IMR-90 (cell line): ENCODE data around the gene CD93. TPM values are rescaled to one million over a fixed set of nuclear protein-coding genes. Genes with fewer than 3 reads are reported as not detected.

Experiments
- ATAC-seq: fragments of 200-7000 bp; cut with Tn5 transposase; 2 replicates; pipeline ENCODE4 v1.9.1; 2020; ENCODE audit warnings: low read depth, mild to moderate bottlenecking, moderate library complexity
- BruUV-seq: library from RNA; stranded (reverse); fragments of 400-500 nt; replicated peaks from 2 replicates; lab custom pipeline; 2021; lab: Mats Ljungman, UMichigan
- CTCF ChIA-PET: fragments of 300-600 bp; formaldehyde crosslinking; extraction: SDS; loops from one replicate; lab custom pipeline; 2021; ENCODE audit warnings: antibody characterized with exemption; lab: Yijun Ruan, JAX
- POLR2A ChIA-PET: fragments of 300-600 bp; sonication (Branson Sonifier 250); formaldehyde crosslinking; loops from one replicate; lab custom pipeline; 2022; ENCODE audit warnings: antibody characterized with exemption; ENCODE audit not compliant: unreplicated experiment; lab: Charles Lee
- DNase-seq: peaks from one replicate; pipeline ENCODE4 v3.0.0; 2013
- H2AFZ ChIP-seq: replicated peaks from 2 replicates; pipeline ENCODE3; 2013; ENCODE audit warnings: low read length, mild to moderate bottlenecking; ENCODE audit not compliant: poor library complexity
- H2AK5ac ChIP-seq: 2 replicates; pipeline ENCODE4 v1.6.1; 2013; ENCODE audit warnings: low read depth, low read length, inconsistent platforms
- H2AK9ac ChIP-seq: replicated peaks from 2 replicates; pipeline ENCODE3; 2013; ENCODE audit warnings: mild to moderate bottlenecking, low read depth, low read length, moderate library complexity; ENCODE audit not compliant: poor library complexity
- H2BK120ac ChIP-seq: 2 replicates; pipeline ENCODE4 v1.6.1; 2013; ENCODE audit warnings: low read depth, low read length, inconsistent platforms
- H2BK15ac ChIP-seq: 3 replicates; pipeline ENCODE4 v1.6.1; 2013; ENCODE audit warnings: low read depth, low read length, inconsistent platforms
- H2BK20ac ChIP-seq: 2 replicates; pipeline ENCODE4 v1.6.1; 2013; ENCODE audit warnings: low read depth, mild to moderate bottlenecking, inconsistent platforms, low read length, moderate library complexity
- H2BK5ac ChIP-seq: 2 replicates; pipeline ENCODE4 v1.6.1; 2013; ENCODE audit warnings: mild to moderate bottlenecking, low read depth, low read length, inconsistent platforms; ENCODE audit not compliant: poor library complexity, severe bottlenecking
- H3K14ac ChIP-seq: replicated peaks from 2 replicates; pipeline ENCODE4 v1.6.1; 2013; ENCODE audit warnings: low read depth, low read length, inconsistent platforms
- H3K18ac ChIP-seq: 2 replicates; pipeline ENCODE4 v1.6.1; 2013; ENCODE audit warnings: low read depth, low read length, control low read depth
- H3K23ac ChIP-seq: 2 replicates; pipeline ENCODE4 v1.6.1; 2013; ENCODE audit warnings: low read depth, low read length, inconsistent platforms
- H3K27ac ChIP-seq: 2 replicates; pipeline ENCODE4 v1.5.1; 2013; ENCODE audit warnings: mild to moderate bottlenecking, control low read depth, low read length; ENCODE audit not compliant: insufficient read depth
- H3K27me3 ChIP-seq: 2 replicates; pipeline ENCODE4 v1.6.1; 2013; ENCODE audit warnings: low read length; ENCODE audit not compliant: control insufficient read depth, insufficient read depth
- H3K36me3 ChIP-seq: 2 replicates; pipeline ENCODE4 v1.6.1; 2013; ENCODE audit warnings: low read length, mixed read lengths; ENCODE audit not compliant: control insufficient read depth, insufficient read depth
- H3K4ac ChIP-seq: 2 replicates; pipeline ENCODE4 v1.6.1; 2013; ENCODE audit warnings: low read depth, low read length, inconsistent platforms
- H3K4me1 ChIP-seq: 2 replicates; pipeline ENCODE4 v1.6.1; 2013; ENCODE audit warnings: low read length, mixed read lengths; ENCODE audit not compliant: control insufficient read depth, insufficient read depth
- H3K4me2 ChIP-seq: 2 replicates; pipeline ENCODE4 v1.6.1; 2013; ENCODE audit warnings: low read depth, mild to moderate bottlenecking, control low read depth, low read length, moderate library complexity
- H3K4me3 ChIP-seq: 2 replicates; pipeline ENCODE4 v1.5.1; 2013; ENCODE audit warnings: low read depth, mild to moderate bottlenecking, control low read depth, low read length, moderate library complexity; ENCODE audit not compliant: insufficient read depth
- H3K56ac ChIP-seq: 2 replicates; pipeline ENCODE4 v1.6.1; 2013; ENCODE audit warnings: low read length, inconsistent platforms; ENCODE audit not compliant: insufficient read depth; ENCODE audit errors: extremely low read depth
- H3K79me1 ChIP-seq, 2 experiments: 2 replicates each; pipeline ENCODE4 v1.6.1; 2013; ENCODE audit warnings: low read length in 2 of 2, inconsistent platforms in 1 of 2, low read depth in 1 of 2
- H3K9ac ChIP-seq: 2 replicates; pipeline ENCODE4 v1.6.1; 2013; ENCODE audit warnings: low read depth, low read length, control low read depth
- H3K9me1 ChIP-seq: 2 replicates; pipeline ENCODE4 v1.6.1; 2013; ENCODE audit warnings: low read length, inconsistent platforms; ENCODE audit not compliant: insufficient read depth
- H3K9me3 ChIP-seq: 2 replicates; pipeline ENCODE4 v1.6.1; 2013; ENCODE audit warnings: low read length; ENCODE audit not compliant: control insufficient read depth, insufficient read depth
- H4K20me1 ChIP-seq: 2 replicates; pipeline ENCODE4 v1.6.1; 2013; ENCODE audit warnings: low read length, inconsistent platforms; ENCODE audit not compliant: insufficient read depth
- H4K5ac ChIP-seq: 2 replicates; pipeline ENCODE4 v1.6.1; 2013; ENCODE audit warnings: mild to moderate bottlenecking, low read depth, low read length, control low read depth
- H4K8ac ChIP-seq, 2 experiments: 2 replicates each; pipeline ENCODE4 v1.6.1; 2013; ENCODE audit warnings: low read depth in 2 of 2, low read length in 2 of 2, control low read depth in 1 of 2, inconsistent platforms in 1 of 2
- H4K91ac ChIP-seq: 2 replicates; pipeline ENCODE4 v1.6.1; 2013; ENCODE audit warnings: low read depth, low read length, inconsistent platforms; ENCODE audit not compliant: insufficient read depth
- FOS ChIP-seq: fragments of 150-350 bp; IDR thresholded peaks from 2 replicates; pipeline ENCODE4 v1.6.1; 2016; ENCODE audit warnings: low read depth, low read length
- MAZ ChIP-seq: IDR thresholded peaks from 2 replicates; pipeline ENCODE4 v1.6.1; 2012; ENCODE audit warnings: low read depth, mild to moderate bottlenecking, low read length, improper control_type of control experiment, moderate library complexity, borderline replicate concordance
- RAD21 ChIP-seq: IDR thresholded peaks from 2 replicates; pipeline ENCODE4 v1.6.1; 2012; ENCODE audit warnings: low read length, improper control_type of control experiment
- RCOR1 ChIP-seq: IDR thresholded peaks from 2 replicates; pipeline ENCODE4 v1.6.1; 2012; ENCODE audit warnings: mild to moderate bottlenecking, low read length, improper control_type of control experiment; ENCODE audit not compliant: insufficient replicate concordance
- WGBS, 2 experiments: methylation state at CpG; one replicate each; pipeline versions ENCODE4 v1.1.5 to v1.1.7; 2013; ENCODE audit warnings: missing lambda C conversion rate in 2 of 2; ENCODE audit not compliant: insufficient read length in 1 of 2; ENCODE audit errors: extremely low coverage in 2 of 2; 5-methylcytosine and 5-hydroxymethylcytosine counted together
- dilution Hi-C: fragments of 300-500 bp; cut with HindIII; formaldehyde crosslinking; loops from one replicate; pipeline ENCODE4 v1.14.3; 2018; ENCODE audit warnings: low sequenced_read_pairs; ENCODE audit not compliant: unreplicated experiment
- in situ Hi-C: fragments of 300-500 bp; cut with MboI; formaldehyde crosslinking; loops from 3 replicates; pipeline ENCODE4 v1.14.3; 2019; ENCODE audit warnings: low sequenced_read_pairs, inconsistent platforms, mixed read lengths
- intact Hi-C: fragments of 100-400 bp; cut with micrococcal nuclease; formaldehyde crosslinking; loops from 2 replicates; pipeline ENCODE4 v1.10.0; 2022
- polyA plus RNA-seq, 3 experiments: library from polyadenylated mRNA; depleted of rRNA; stranded (reverse); fragments of >200 nt; gene quantifications; 2 replicates each; pipeline ENCODE4 v1.2.3, GENCODE V29; 2012; ENCODE audit warnings: low replicate concordance in 1 of 3
- total RNA-seq: library from RNA; depleted of rRNA; stranded (reverse); fragments of >200 nt; gene quantifications from 2 replicates; pipeline ENCODE4 v1.2.3, GENCODE V29; 2012
- TF ChIP-seq, protein P1 (sequence below): conservative IDR thresholded peaks from 2 replicates; pipeline ENCODE4 v1.5.1; 2012; ENCODE audit warnings: mild to moderate bottlenecking, low read depth, low read length, improper control_type of control experiment
- TF ChIP-seq, protein P2 (sequence below): fragments of 150-350 bp; IDR thresholded peaks from 2 replicates; pipeline ENCODE4 v1.6.1; 2017; ENCODE audit warnings: mild to moderate bottlenecking, antibody characterized with exemption, low read length, low read depth
- TF ChIP-seq, protein P3 (sequence below): fragments of 150-350 bp; IDR thresholded peaks from 2 replicates; pipeline ENCODE4 v1.6.1; 2016; ENCODE audit warnings: low read depth, mild to moderate bottlenecking, low read length, moderate library complexity, borderline replicate concordance

CD93 gene
- total and polyA plus RNA-seq, 2 of the 4 experiments (the other 2 are of a cell fraction) = under 0.01 to 0.02 TPM

DNA sequence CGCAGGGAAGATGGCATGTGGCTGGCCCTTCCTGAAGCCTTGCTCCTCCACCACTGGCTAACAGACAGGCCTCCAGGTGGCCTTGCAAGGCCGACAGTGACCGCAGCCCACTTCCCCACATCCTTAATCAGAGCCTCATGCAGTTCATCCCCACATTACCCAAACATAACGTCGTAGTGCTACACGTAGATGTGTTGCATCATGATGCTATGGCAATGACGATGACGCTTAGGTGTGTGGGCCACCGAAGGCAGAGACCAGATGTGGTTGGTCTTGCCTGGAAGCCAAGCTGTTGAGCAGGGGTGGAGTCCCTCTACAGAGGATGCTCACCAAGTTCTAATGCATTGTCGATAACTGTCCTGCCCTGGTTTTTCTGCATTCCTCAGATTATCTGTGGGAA is 5.6 kb downstream of the CD93 start:
- dilution Hi-C loops (no loop called here), intact Hi-C loops (no loop called here), in situ Hi-C loops (loop anchor here (25.0 kb wide), 1 partner anchor 107 kb away; no protein-coding TSS in a partner anchor)
- Histone ChIP-seq H3K56ac (no peak overlapping the region), H3K27me3 (peaks cover 41% of the 10 kb centered on the region), H4K20me1 (no peaks in the 10 kb centered on the region), H2BK120ac (no peak overlapping the region), H2BK20ac (no peak overlapping the region), H4K8ac (no peak overlapping the region), H4K91ac (no peak overlapping the region), H2AFZ (peak overlapping the region; percentile 39), H3K4me1 (no peaks in the 10 kb centered on the region), H3K79me1 (no peaks in the 10 kb centered on the region), H3K9ac (no peak overlapping the region), H2BK15ac (no peak overlapping the region), H3K36me3 (no peaks in the 10 kb centered on the region), H3K4me3 (no peak overlapping the region), H3K9me3 (no peaks in the 10 kb centered on the region), H3K14ac (no peak overlapping the region), H4K5ac (no peak overlapping the region), H3K23ac (no peak overlapping the region), H2AK5ac (no peak overlapping the region), H3K27ac (no peak overlapping the region), H3K4me2 (no peak overlapping the region), H3K9me1 (no peaks in the 10 kb centered on the region), H2AK9ac (no peak overlapping the region), H2BK5ac (no peak overlapping the region), H3K4ac (no peak overlapping the region), H3K18ac (no peak overlapping the region)
- 100% methylated on average over 1 of the region's 10 CpGs; no CpG with 5 or more reads in 1 of the 2 experiments for WGBS, 2 experiments
- ChIA-PET CTCF (no interaction called here), POLR2A (no interaction called here)
- ATAC-seq = no peak
- no peak for TF ChIP-seq MAZ
- TF ChIP-seq FOS = no peak
- no peak for TF ChIP-seq RCOR1
- TF ChIP-seq RAD21 = no peak
- TF ChIP-seq, protein P1, sequence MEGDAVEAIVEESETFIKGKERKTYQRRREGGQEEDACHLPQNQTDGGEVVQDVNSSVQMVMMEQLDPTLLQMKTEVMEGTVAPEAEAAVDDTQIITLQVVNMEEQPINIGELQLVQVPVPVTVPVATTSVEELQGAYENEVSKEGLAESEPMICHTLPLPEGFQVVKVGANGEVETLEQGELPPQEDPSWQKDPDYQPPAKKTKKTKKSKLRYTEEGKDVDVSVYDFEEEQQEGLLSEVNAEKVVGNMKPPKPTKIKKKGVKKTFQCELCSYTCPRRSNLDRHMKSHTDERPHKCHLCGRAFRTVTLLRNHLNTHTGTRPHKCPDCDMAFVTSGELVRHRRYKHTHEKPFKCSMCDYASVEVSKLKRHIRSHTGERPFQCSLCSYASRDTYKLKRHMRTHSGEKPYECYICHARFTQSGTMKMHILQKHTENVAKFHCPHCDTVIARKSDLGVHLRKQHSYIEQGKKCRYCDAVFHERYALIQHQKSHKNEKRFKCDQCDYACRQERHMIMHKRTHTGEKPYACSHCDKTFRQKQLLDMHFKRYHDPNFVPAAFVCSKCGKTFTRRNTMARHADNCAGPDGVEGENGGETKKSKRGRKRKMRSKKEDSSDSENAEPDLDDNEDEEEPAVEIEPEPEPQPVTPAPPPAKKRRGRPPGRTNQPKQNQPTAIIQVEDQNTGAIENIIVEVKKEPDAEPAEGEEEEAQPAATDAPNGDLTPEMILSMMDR = no peak
- TF ChIP-seq, protein P2, sequence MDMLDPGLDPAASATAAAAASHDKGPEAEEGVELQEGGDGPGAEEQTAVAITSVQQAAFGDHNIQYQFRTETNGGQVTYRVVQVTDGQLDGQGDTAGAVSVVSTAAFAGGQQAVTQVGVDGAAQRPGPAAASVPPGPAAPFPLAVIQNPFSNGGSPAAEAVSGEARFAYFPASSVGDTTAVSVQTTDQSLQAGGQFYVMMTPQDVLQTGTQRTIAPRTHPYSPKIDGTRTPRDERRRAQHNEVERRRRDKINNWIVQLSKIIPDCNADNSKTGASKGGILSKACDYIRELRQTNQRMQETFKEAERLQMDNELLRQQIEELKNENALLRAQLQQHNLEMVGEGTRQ = no peak
- TF ChIP-seq, protein P3, sequence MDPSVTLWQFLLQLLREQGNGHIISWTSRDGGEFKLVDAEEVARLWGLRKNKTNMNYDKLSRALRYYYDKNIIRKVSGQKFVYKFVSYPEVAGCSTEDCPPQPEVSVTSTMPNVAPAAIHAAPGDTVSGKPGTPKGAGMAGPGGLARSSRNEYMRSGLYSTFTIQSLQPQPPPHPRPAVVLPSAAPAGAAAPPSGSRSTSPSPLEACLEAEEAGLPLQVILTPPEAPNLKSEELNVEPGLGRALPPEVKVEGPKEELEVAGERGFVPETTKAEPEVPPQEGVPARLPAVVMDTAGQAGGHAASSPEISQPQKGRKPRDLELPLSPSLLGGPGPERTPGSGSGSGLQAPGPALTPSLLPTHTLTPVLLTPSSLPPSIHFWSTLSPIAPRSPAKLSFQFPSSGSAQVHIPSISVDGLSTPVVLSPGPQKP = no peak
- no TSS peak for BruUV-seq
- DNase-seq = no peak
